CD14-positive monocyte (primary cell): ENCODE results near the gene RAI1. TPM values are rescaled to one million over a fixed set of nuclear protein-coding genes. Genes with fewer than 3 reads are reported as not detected.

Experiments used
- DNase-seq, 3 donors: peaks; one replicate each; pipeline ENCODE4 v3.0.0-alpha.2; 2011 to 2022
- H2AFZ ChIP-seq: 2 replicates; pipeline ENCODE4 v1.6.0; 2012; ENCODE audit warnings: mild to moderate bottlenecking, low read depth, low read length, inconsistent platforms; ENCODE audit not compliant: insufficient read depth, poor library complexity, severe bottlenecking
- H3K27ac ChIP-seq, 2 donors: 1 replicate in 1 of 2; 2 replicates in 1 of 2; pipeline ENCODE4 v1.5.1; 2012 to 2013; ENCODE audit warnings: low read length in 2 of 2, control low read depth in 1 of 2, inconsistent platforms in 1 of 2, low read depth in 1 of 2, mild to moderate bottlenecking in 1 of 2
- H3K27me3 ChIP-seq, 2 donors: one replicate each; pipeline versions ENCODE4 v1.6.0 to v1.6.1; 2011 to 2013; ENCODE audit warnings: low read length in 2 of 2; ENCODE audit not compliant: control insufficient read depth in 2 of 2, insufficient read depth in 2 of 2
- H3K36me3 ChIP-seq, 2 donors: replicated peaks in 1 of 2; 1 replicate in 1 of 2; 2 replicates in 1 of 2; pipeline versions ENCODE4 v1.5.1 to v1.6.1; 2012 to 2013; ENCODE audit warnings: low read length in 2 of 2, control low read depth in 1 of 2, inconsistent platforms in 1 of 2, mild to moderate bottlenecking in 1 of 2; ENCODE audit not compliant: insufficient read depth in 2 of 2, control insufficient read depth in 1 of 2
- H3K4me1 ChIP-seq, 2 donors: 1 replicate in 1 of 2; 2 replicates in 1 of 2; pipeline versions ENCODE4 v1.5.1 to v1.6.1; 2012 to 2013; ENCODE audit warnings: low read length in 2 of 2, control low read depth in 1 of 2, inconsistent platforms in 1 of 2, mild to moderate bottlenecking in 1 of 2, moderate library complexity in 1 of 2; ENCODE audit not compliant: insufficient read depth in 2 of 2, control insufficient read depth in 1 of 2
- H3K4me2 ChIP-seq: replicated peaks from 2 replicates; pipeline ENCODE3; 2012; ENCODE audit warnings: low read length, moderate library complexity, mild to moderate bottlenecking; ENCODE audit not compliant: poor library complexity, severe bottlenecking; ENCODE audit errors: extremely low read depth
- H3K4me3 ChIP-seq, 3 experiments: fragments of 200-600 bp in 1 of 3; sonication (generic) in 1 of 3; replicated peaks in 1 of 3; 1 replicate in 2 of 3; 2 replicates in 1 of 3; pipeline ENCODE4 v1.5.1; 2011 to 2013; ENCODE audit warnings: low read length in 3 of 3, mild to moderate bottlenecking in 3 of 3, control low read depth in 2 of 3, low read depth in 2 of 3, inconsistent platforms in 1 of 3, moderate library complexity in 1 of 3
- H3K79me2 ChIP-seq: 2 replicates; pipeline ENCODE4 v1.6.0; 2012; ENCODE audit warnings: mild to moderate bottlenecking, control low read depth, inconsistent platforms, low read length, moderate library complexity; ENCODE audit not compliant: insufficient read depth
- H3K9ac ChIP-seq: 2 replicates; pipeline ENCODE4 v1.6.0; 2017; ENCODE audit warnings: low read length, mild to moderate bottlenecking; ENCODE audit not compliant: insufficient read depth, poor library complexity, severe bottlenecking
- H3K9me3 ChIP-seq, 2 donors: replicated peaks in 1 of 2; 1 replicate in 1 of 2; 2 replicates in 1 of 2; pipeline versions ENCODE4 v1.5.1 to v1.6.1; 2012 to 2013; ENCODE audit warnings: low read length in 2 of 2, control low read depth in 1 of 2; ENCODE audit not compliant: control insufficient read depth in 1 of 2, insufficient read depth in 1 of 2
- H4K20me1 ChIP-seq: 2 replicates; pipeline ENCODE4 v1.6.0; 2012; ENCODE audit warnings: mild to moderate bottlenecking, low read length, control low read depth, moderate library complexity; ENCODE audit not compliant: insufficient read depth
- H3K27ac Mint-ChIP-seq, 7 donors: one replicate each; pipeline ENCODE4 v1.8.0; 2020; ENCODE audit warnings: mild to moderate bottlenecking in 7 of 7, mixed read lengths in 7 of 7, moderate library complexity in 6 of 7, inconsistent platforms in 2 of 7
- H3K27me3 Mint-ChIP-seq, 3 donors: one replicate each; pipeline ENCODE4 v1.8.0; 2021 to 2022; ENCODE audit warnings: low read depth in 3 of 3, mild to moderate bottlenecking in 3 of 3, mixed read lengths in 3 of 3, moderate library complexity in 3 of 3, inconsistent platforms in 1 of 3
- H3K36me3 Mint-ChIP-seq, 2 donors: one replicate each; pipeline ENCODE4 v1.8.0; 2020; ENCODE audit warnings: mixed read lengths in 2 of 2, inconsistent platforms in 1 of 2, mild to moderate bottlenecking in 1 of 2
- H3K4me1 Mint-ChIP-seq: one replicate; pipeline ENCODE4 v1.8.0; 2020; ENCODE audit warnings: mild to moderate bottlenecking, mixed read lengths
- H3K4me3 Mint-ChIP-seq, 2 donors: one replicate each; pipeline ENCODE4 v1.8.0; 2020; ENCODE audit warnings: mild to moderate bottlenecking in 2 of 2, mixed read lengths in 2 of 2, moderate library complexity in 1 of 2
- H3K9me3 Mint-ChIP-seq, 7 donors: one replicate each; pipeline ENCODE4 v1.8.0; 2020 to 2022; ENCODE audit warnings: mixed read lengths in 7 of 7, mild to moderate bottlenecking in 6 of 7, moderate library complexity in 6 of 7, inconsistent platforms in 2 of 7
- WGBS: methylation state at CpG from one replicate; pipeline ENCODE4 v1.1.5; 2013; ENCODE audit warnings: missing lambda C conversion rate; ENCODE audit not compliant: insufficient coverage; 5-methylcytosine and 5-hydroxymethylcytosine counted together
- intact Hi-C, 2 donors: fragments of 100-400 bp; cut with micrococcal nuclease; formaldehyde crosslinking; loops; one replicate each; pipeline versions ENCODE4 v1.15.0 to v1.15.1; 2023
- polyA plus RNA-seq, 3 donors: library from polyadenylated mRNA; depleted of rRNA in 1 of 3; unstranded in 2 of 3; stranded (reverse) in 1 of 3; fragments of 300-500 nt in 2 of 3; fragments of >200 nt in 1 of 3; fragmentation: Illumina TruSeq in 2 of 3; gene quantifications; 1 replicate in 2 of 3; 2 replicates in 1 of 3; pipeline ENCODE4 v1.2.3, GENCODE V29; 2012 to 2021
- TF ChIP-seq, protein P1 (sequence below): fragments of 200-600 bp; IDR thresholded peaks from one replicate; pipeline ENCODE4 v1.8.0; 2022; ENCODE audit warnings: antibody characterized with exemption, mild to moderate bottlenecking

RAI1 gene
- polyA plus RNA-seq, 3 donors, result 0.89 to 4.4 (median 1.5) TPM

DNA sequence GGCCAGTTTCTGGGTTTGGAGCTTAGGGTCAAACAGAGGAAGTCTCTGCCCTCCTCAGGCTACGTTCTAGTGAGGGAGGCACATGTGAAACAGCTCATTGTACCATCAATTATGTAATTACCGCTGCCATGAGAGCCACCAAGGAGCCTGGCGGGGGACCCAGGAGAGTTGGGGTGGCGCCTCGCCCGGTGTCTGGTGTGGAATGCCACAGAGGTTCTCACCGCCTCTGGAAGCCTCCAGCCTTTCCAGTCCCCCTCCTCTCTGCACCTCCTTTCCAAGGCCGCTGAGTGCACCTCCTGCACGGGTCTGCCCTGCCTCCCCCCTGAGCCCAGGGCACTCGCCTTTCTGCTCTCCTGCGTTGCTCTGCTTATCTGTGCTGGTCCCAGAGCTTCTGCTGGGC, 104.1 kb downstream of the RAI1 start:
- peaks cover 26% of the 10 kb centered on the region for H3K4me1 Mint-ChIP-seq
- Histone ChIP-seq H4K20me1 (peaks cover 98% of the 10 kb centered on the region), H3K36me3 (no peaks in the 10 kb centered on the region), H3K9me3 (no peaks in the 10 kb centered on the region), H2AFZ (no peak overlapping the region), H3K4me2 (no peak overlapping the region), H3K79me2 (peaks cover 8% of the 10 kb centered on the region), H3K4me1 (peaks cover 18 to 39% of the 10 kb centered on the region in 2 donors), H3K27me3 (peaks cover 27 to 37% of the 10 kb centered on the region in 2 donors), H3K27ac (no peak overlapping the region), H3K4me3 (no peak overlapping the region), H3K9ac (no peak overlapping the region)
- DNase-seq, result no peak
- TF ChIP-seq, protein P1, sequence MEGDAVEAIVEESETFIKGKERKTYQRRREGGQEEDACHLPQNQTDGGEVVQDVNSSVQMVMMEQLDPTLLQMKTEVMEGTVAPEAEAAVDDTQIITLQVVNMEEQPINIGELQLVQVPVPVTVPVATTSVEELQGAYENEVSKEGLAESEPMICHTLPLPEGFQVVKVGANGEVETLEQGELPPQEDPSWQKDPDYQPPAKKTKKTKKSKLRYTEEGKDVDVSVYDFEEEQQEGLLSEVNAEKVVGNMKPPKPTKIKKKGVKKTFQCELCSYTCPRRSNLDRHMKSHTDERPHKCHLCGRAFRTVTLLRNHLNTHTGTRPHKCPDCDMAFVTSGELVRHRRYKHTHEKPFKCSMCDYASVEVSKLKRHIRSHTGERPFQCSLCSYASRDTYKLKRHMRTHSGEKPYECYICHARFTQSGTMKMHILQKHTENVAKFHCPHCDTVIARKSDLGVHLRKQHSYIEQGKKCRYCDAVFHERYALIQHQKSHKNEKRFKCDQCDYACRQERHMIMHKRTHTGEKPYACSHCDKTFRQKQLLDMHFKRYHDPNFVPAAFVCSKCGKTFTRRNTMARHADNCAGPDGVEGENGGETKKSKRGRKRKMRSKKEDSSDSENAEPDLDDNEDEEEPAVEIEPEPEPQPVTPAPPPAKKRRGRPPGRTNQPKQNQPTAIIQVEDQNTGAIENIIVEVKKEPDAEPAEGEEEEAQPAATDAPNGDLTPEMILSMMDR, result no peak
- peaks cover 0 to 5% of the 10 kb centered on the region in 2 donors for H3K36me3 Mint-ChIP-seq
- peak overlapping the region in 1 of 7 donors; percentile 28 for H3K27ac Mint-ChIP-seq
- H3K9me3 Mint-ChIP-seq, result peaks cover 0 to 7% (median 4%) of the 10 kb centered on the region in 7 donors
- intact Hi-C loops, result no loop called here
- H3K27me3 Mint-ChIP-seq, result peaks cover 42 to 52% (median 47%) of the 10 kb centered on the region in 3 donors
- H3K4me3 Mint-ChIP-seq, result peak overlapping the region in 1 of 2 donors; percentile 42
- 83% methylated on average over 9 of the region's 11 CpGs for WGBS

- Mint-ChIP-seq H3K4me3 (no peak overlapping the region), H3K27ac (no peak overlapping the region), H3K4me1 (peaks cover 17% of the 10 kb centered on the region), H3K9me3 (peaks cover 0 to 4% (median 0%) of the 10 kb centered on the region in 7 donors), H3K27me3 (peaks cover 26 to 38% (median 33%) of the 10 kb centered on the region in 3 donors), H3K36me3 (peaks cover 0 to 5% of the 10 kb centered on the region in 2 donors)
- intact Hi-C loops, result no loop called here
- Histone ChIP-seq H3K4me1 (peaks cover 6 to 27% of the 10 kb centered on the region in 2 donors), H2AFZ (no peak overlapping the region), H3K4me2 (no peak overlapping the region), H3K36me3 (no peaks in the 10 kb centered on the region), H4K20me1 (peaks cover 98% of the 10 kb centered on the region), H3K27me3 (peaks cover 12 to 21% of the 10 kb centered on the region in 2 donors), H3K79me2 (peaks cover 8% of the 10 kb centered on the region), H3K4me3 (no peak overlapping the region), H3K9me3 (no peaks in the 10 kb centered on the region), H3K9ac (no peak overlapping the region), H3K27ac (no peak overlapping the region)
- TF ChIP-seq, protein P1, result no peak
- WGBS, result no CpG with 5 or more reads among the region's 2 CpGs
- no peak for DNase-seq
Observed at GRCh38 chr17:17786998-17787397, 105.7 kb downstream of the RAI1 start.
